GM12801 (cell line): ENCODE data around the gene ANKRD29.

Source experiments
- CTCF ChIP-seq: IDR thresholded peaks from one replicate; pipeline ENCODE4 v1.5.1; 2011; ENCODE audit warnings: control low read depth; ENCODE audit not compliant: insufficient read length; ENCODE audit errors: extremely low read depth

Gene ANKRD29

GRCh38 chr18:23609390-23610023, 53.2 kb downstream of the ANKRD29 start:
- no peak for TF ChIP-seq CTCF

GRCh38 chr18:23608211-23608610, 54.5 kb downstream of the ANKRD29 start:
- no peak for TF ChIP-seq CTCF

DNA sequence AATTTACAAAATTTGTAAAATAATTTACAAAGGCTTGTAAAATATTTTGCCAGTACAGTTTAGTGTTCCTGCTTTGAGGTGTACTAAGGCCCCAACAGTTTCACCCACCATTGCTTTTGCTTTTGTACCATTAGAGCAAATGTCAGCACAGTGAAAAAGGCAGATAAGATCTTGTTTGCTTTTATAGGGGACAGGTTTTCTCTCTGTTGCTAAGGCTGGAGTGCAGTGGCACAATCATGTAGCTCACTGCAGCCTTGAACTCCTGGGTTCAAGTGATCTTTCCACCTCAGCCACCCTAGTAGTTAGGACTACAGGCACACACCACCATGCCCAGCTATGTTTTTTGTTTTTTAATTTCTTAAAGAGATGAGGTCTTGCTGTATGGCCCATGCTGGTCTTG, 56.8 kb downstream of the ANKRD29 start:
- TF ChIP-seq CTCF = no peak

DNA sequence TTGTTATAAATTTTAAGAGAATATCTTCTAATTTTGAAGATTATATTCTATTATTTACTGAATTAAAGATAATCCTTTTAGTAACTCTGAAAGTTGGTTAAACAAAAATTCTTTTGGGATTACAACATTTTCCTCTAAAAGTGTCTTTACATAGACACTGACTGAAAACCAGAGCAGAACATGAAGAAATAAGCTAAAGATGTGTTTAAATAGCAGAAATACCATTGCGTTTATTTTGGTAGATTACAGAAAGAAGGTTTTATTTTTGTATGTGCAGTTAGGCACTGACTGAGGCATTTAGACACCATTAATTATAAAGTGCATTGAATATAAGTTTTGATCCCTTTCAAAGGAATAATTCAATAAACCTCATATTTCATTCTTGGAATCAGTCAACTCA, 62.9 kb downstream of the ANKRD29 start:
- no peak for TF ChIP-seq CTCF

GRCh38 chr18:23596183-23596582, 66.5 kb downstream of the ANKRD29 start:
- TF ChIP-seq CTCF = no peak

- no peak for TF ChIP-seq CTCF
Measured at GRCh38 chr18:23595591-23595990, 67.1 kb downstream of the ANKRD29 start.

- TF ChIP-seq CTCF = no peak
Measured at GRCh38 chr18:23593720-23594119, 69.0 kb downstream of the ANKRD29 start.
